Activated CD8-positive, alpha-beta memory T cell treated with anti-CD3 and anti-CD28 coated beads, Interleukin-2, amount 50 U/mL, for 48 hours (primary cell): ENCODE results near the gene MED16.

ENCODE experiments used
- DNase-seq: peaks from one replicate; pipeline ENCODE4 v3.0.0-alpha.2; 2020

The MED16 gene, protein sequence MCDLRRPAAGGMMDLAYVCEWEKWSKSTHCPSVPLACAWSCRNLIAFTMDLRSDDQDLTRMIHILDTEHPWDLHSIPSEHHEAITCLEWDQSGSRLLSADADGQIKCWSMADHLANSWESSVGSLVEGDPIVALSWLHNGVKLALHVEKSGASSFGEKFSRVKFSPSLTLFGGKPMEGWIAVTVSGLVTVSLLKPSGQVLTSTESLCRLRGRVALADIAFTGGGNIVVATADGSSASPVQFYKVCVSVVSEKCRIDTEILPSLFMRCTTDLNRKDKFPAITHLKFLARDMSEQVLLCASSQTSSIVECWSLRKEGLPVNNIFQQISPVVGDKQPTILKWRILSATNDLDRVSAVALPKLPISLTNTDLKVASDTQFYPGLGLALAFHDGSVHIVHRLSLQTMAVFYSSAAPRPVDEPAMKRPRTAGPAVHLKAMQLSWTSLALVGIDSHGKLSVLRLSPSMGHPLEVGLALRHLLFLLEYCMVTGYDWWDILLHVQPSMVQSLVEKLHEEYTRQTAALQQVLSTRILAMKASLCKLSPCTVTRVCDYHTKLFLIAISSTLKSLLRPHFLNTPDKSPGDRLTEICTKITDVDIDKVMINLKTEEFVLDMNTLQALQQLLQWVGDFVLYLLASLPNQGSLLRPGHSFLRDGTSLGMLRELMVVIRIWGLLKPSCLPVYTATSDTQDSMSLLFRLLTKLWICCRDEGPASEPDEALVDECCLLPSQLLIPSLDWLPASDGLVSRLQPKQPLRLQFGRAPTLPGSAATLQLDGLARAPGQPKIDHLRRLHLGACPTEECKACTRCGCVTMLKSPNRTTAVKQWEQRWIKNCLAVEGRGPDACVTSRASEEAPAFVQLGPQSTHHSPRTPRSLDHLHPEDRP

DNA sequence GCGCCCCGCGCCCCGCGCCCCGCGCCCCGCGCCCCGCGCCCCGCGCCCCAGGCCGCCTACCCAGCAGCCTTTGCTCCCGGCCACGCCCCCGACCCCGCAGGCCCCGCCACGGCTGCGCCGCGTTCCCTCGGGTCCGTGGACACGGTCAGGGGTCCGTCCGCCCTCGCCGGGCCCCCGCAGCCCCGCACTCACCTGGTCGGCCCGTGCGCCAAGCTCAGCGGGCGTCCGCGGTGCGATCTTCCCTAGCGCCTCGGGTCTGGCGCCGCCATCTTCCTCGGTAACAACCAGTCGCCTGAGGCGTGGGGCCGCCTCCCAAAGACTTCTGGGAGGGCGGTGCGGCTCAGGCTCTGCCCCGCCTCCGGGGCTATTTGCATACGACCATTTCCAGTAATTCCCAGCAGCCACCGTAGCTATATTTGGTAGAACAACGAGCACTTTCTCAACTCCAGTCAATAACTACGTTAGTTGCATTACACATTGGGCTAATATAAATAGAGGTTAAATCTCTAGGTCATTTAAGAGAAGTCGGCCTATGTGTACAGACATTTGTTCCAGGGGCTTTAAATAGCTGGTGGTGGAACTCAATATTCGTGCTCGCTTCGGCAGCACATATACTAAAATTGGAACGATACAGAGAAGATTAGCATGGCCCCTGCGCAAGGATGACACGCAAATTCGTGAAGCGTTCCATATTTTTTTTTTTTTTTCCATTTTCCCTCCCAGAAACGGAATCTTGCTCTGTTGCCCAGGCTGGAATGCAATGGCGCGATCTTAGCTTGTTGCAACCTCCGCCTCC, at the start of gene MED16, which contains the start of gene RNU6-9:
MED16 (minus strand) TSS at position 294 of the 796 bp plus-strand sequence. CDS start 2,056 bp downstream, outside the sequence.
RNU6-9 (plus strand) TSS at position 591 of the 796 bp plus-strand sequence.
- peak; percentile 91 for DNase-seq

DNA sequence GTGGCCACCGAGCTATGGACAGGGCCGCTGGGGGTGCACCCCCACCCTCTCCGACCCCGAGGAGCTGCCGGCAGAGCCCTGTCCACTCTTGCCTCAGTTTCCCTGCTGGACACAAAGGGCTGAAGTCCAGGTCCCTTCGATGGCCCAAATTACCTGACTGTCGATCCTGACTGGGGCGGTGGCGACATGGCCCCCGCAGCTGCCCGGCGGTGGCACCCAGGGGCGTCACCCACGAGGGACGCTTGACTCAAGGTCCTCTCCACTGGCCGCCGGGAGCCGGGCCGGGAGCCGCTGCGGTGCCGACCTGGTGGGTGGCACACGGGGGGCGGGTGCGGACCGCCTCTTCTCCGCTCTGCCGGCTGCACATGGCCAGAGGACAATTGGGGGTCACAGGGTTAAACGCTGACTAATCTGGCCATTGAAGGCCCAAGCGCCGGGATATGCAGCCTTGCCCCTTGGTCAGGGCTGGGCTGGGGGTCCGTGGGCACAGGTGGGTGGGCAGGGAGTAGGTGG, 49.2 kb upstream of the MED16 start:
- DNase-seq, result no peak

DNA sequence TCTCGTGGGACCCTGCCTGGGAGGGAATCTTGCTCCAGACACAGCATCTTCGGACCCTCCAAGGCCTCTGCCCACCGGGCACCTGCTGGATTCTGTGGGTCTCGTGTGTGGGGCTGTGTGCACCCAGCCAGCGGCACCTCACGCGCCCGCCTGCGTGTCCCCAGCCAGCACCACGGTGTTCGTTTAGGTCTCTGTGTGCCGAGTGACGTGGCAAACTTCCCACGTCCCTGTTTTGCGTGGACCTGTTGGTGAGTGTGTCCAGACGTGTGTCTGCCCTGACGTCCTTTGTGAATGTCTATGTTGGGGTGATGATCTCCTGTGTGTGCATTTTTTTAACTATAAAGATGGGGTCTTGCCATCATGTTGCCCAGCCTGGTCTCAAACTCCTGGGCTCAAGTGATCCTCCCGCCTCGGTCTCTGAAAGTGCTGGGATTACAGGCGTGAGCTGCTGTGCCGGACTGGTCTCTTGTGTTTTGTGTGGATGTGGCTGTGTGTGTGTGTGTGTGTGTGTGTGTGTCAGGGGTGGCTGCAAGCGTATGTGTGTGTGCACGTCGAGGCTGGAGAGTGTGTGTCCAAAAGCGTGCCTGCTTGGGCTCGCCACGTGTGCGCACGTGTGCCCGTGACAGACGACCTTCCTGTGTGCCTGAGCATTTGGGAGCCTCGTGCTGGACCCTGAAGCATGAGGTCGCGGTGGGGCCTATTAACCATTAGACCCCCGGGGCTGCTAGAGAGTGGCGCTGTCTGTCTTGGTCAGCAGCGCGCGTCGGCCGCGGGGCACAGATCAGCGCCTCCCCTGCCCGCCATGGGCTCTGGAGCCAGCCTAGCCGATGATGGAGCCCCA, 48.5 kb upstream of the MED16 start:
- DNase-seq, result no peak

DNA sequence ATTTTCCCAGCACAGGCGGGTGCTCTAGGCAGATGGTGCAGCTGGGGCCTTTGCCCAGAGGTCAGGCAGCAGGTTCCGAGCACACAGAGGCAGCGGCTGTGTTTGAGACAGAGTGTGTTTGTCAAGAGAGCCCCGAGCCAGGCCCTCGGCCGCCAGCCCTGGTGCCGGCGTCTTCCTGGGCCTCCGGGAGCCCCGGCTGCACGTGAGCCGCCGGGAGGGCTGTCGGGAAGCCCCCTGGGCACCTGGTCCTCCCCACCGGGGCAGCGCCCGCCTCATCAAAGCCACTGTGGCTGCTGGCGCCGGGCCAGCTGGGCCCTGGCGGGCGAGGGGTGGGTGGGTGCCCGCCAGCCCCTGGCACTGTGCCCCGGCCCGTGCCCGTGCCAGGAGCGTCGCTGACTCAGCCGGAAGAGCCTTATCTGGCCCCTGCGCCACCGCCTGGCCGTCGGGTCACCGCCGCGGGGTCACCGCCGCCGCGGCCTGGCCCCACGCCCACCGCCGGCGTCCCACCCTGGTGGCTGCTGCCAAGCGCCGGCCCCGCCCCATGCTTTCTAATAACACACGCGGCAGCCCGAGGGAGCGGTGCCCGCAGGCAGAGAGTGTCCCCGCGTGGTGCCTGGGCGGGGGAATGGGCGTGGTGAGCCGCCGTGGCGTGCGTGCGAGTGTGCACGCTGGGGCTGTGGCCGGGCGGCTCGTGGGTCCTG, 47.8 kb upstream of the MED16 start:
- peak; percentile 79 for DNase-seq

DNA sequence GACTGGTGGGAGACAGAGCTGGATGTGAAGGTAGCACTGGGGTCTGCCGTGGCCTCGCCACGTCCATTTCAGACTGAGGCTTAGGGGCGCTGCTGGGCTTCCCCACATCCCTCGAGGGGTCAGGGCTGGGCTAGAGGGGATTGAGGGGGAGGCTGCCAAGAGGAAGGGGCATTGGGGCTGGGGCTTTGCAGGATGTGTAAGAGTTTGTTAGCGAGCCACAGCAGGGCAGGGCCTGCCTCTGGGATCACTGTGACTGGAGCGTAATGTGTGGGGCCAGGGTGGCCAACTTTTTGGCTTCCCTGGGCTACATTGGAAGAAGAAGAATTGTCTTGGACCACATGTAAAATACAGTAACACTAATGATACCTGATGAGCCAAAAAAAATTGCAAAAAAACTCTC, 46.9 kb upstream of the MED16 start:
- no peak for DNase-seq

DNA sequence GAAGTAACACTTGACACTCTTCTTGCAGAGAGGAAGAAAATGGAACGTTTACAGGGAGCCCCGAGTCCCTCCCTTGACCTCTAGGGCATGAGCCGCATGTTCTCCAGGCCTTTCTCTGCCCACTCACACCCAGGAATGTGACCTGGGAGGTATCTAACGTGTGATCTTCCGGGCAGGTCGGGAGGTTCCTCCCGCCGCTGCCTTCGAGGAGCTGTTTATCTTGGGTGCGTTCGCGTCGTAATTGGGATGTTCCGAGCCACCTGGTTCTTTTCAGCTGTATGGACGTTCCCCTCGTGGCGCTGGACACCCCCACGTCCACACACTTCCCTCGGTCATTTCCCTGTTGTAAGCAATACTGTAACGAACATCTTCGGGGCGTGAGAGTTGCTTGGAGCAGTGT, 46.5 kb upstream of the MED16 start:
- DNase-seq, result no peak

DNA sequence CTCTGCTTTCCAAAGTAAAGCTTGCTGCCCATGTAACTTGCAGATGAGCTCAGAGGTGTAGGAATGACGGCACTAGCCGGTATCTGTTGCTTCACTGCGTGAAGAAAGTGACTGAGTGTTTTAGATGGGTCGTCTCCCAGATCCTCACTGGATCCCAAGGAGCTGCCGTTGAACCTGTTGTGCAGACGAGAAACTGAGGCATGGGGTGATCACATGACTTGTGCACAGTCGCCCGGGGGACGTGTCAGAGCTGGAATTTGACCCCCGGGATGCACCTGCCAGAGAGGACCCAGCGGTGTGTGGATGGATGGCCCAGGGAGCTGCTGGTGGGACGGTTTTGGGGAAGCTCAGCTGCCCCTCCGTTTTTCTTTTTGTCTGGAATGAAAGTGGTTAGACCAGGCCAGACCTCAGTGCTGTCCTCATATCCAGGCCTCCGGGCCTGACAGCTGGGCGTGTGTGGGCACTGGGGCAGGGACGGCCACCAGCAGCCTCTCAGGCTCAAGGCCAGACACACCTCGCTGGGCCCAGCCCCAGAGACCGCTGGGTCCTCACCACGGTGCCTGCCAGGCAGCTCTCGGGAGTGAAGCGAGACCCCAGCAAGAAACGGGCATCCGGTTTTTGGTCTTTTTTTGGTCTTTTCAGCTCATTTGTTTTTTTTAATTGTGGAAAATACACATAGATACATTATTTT, 45.4 kb upstream of the MED16 start:
- no peak for DNase-seq

DNA sequence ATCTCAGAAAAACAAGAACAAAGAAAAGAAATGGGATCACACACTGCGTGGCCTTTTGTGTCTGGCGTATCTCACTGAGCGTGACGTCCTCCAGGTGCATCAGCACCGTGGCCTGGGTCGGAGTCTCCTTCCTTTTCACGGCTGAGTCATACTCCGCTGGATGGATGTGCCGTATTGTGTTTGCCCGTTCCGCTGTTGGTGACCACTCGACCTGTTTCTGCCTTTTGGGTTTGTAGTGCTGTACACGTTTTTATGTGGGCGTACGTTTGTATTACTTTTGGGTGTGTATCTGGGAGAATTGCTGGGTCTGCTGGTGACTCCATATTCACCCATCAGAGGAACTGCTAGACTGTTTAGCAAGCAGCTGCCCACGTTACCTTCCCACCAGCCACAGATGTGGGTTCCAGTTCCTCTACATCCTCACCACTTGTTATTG, 44.3 kb upstream of the MED16 start:
- no peak for DNase-seq

DNA sequence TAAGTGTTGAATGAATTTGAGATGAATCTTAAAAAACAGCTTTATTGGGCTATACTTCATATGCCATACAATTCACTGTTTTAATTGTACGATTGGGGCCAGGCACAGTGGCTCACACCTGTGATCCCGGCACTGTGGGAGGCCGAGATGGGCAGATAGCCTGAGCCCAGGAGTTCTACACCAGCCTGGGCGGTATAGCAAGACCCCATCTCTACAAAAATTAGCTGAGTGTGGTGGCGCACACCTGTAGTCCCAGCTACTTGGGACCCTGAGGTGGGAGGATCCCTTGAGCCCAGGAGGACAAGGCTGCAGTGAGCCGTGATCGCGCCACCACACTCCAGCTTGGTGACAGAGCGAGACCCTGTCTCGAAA, 43.2 kb upstream of the MED16 start:
- DNase-seq, result no peak

DNA sequence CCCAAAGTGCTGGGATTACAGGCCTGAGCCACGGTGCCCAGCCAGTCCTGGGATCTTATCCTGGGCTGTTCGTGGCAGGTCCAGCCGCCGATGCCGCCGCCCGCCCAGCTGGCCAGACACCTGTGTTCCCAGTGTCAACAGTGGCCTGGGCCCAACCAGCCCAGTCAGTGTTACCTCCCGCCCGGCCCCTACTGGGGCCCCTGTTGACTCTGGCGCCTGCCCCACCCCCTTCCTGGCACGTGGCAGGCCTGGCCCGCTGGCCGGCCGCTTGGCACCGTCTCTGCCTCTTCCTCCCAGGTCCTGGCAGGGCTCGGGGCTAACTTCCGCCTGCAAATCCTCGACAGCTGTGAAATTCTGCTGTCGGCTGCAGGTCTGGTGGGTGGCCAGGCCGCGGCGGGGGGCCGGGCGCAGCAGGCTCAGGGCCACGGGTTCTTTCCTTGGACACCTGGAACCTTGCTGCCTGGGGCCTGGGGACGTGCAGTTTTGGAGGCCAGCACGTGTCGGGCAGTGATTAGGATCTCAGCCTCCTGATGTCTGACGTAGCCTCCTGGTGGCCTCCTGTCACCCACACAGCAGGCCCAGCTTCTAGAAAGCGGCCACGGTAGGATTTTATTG, 42.0 kb upstream of the MED16 start:
- no peak for DNase-seq

DNA sequence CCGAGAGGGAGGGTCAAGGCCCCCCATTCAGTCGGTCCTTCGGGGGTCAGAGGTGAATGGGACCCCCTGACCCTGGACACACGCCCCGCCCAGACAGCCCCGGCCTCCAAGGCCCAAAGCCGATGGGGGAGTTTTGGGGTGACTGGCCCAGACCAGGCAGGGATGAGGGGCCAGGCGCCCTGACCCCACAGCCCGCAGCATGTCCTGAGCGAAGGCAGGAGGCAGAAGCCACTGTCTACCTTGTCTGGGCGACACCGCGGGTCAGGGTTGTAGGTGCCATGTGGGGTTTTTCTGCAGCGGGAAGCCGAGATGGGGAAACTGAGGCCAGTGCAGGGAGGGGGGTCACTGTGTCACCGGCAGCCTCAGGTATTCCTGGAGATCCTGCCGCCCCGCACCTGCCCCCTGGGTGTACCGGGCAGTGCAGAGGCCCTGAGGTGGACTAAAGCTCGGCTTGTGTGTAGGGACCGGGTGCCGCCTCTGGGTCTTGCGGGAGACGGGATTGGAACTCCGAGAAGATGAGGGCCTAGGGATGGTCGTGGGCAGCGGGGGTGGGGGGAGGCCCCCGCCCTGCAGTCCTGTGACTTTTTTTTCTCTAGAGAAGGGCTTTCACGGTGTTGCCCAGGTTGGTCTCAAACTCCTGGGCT, 41.3 kb upstream of the MED16 start:
- DNase-seq, result no peak

DNA sequence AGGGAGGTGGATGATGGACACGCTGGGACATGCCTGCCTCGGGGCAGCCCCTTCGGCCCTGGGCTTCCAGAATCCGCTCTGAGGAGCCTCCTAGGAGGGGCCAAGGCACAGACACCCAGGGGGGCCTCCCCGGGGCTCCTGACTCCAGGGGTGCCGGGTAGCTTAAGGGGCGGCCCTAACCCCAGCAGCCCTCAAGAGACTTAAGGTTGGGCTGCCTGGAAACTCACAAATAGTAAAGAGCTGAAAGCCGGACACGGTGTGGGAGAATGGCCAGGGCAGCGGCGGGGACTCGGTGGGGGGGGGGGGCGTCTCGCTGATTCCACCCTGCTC, 40.5 kb upstream of the MED16 start:
- no peak for DNase-seq

DNA sequence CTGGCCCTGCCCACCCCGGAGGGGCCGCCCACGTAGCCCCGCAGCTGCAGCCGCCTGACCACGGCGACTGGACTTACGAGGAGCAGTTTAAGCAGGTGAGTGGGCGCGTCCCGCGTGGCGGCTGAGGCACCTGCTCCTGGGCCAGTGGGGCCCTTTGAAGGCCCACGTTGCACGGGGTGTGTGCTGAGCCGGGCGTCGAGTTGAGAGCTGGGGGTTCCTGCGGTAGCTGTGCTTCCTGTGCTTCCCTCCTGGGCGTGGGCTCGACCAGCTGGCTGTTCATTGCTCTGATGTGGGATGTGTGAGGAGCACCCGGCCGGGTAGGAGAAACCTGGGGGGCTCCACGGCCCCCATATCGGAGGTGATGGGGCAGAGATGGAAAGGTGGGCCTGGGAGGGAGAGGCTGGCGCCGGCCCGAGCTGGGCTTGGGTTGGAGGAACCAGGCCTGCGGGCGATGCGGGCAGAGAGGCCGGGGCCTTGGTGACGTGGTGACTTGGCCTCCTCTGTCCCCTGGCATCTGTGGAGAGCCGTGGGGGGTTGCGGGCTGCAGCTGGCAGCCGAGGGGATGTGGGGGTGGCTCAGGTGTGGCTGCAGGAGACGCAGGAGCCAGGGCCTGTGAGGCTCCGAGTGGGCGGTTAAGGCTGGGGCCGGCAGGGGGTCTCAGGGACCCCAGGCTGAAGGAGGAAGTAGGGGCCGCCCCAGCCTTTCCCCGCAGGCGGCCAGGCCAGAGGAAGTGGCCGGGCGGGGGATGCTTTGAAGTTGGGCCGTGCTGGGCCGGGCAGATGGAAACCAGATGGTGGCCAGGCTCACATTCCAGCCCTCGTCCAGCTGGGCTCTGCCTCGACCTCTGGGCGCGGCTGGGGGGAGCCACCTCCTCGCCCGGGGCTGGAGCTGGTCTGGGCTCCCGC, 39.9 kb upstream of the MED16 start:
- DNase-seq, result no peak

DNA sequence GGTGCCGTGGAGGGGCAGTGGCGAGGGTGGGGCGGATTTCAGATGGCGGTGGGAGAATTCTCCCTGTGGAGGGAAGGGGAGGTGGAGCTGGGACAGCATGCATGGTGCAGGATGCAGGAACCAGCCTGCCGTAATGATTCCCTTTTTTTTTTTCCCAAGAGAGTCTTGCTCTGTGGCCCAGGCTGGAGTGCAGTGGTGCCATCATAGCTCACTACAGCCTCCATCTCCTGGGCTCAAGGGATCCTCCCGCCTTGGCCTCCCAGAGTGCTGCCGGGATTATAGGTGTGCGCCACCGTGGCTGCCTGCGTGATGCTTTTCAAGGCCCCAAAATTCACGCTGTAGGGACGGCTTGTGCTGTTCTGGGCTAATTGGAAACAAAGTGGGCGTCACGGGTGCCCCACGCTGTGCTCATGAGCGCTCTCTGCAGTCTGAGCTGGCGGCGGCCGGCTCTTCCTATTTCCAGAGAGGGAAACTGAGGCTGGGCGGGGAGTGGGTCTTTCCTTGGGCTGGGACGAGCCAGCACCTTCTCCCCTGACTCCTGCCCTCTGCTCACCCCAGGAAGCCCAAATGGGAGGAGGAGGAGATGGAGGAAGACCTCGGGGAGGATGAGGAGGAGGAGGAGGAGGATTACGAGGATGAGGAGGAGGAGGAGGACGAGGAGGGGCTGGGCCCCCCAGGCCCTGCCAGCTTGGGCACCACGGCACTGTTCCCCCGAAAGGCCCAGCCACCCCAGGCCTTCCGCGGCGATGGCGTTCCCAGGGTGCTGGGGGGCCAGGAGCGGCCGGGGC, 39.1 kb upstream of the MED16 start:
- no peak for DNase-seq

DNA sequence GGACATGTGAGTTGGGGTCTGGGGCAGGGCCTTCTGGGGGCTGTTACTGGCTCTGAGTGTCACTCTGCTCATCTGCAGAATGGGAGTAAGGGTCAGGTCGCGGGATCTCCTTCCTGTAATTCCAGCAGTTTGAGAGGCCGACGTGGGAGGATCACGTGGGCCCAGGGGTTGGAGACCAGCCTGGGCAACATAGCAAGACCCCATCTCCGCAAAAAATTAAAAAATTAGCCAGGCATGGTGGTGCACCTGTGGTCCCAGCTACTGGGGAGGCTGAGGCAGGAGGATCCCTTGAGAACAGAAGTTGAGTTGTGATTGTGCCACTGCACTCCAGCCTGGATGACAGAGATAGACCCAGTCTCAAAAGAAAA, 36.9 kb upstream of the MED16 start:
- DNase-seq, result no peak

DNA sequence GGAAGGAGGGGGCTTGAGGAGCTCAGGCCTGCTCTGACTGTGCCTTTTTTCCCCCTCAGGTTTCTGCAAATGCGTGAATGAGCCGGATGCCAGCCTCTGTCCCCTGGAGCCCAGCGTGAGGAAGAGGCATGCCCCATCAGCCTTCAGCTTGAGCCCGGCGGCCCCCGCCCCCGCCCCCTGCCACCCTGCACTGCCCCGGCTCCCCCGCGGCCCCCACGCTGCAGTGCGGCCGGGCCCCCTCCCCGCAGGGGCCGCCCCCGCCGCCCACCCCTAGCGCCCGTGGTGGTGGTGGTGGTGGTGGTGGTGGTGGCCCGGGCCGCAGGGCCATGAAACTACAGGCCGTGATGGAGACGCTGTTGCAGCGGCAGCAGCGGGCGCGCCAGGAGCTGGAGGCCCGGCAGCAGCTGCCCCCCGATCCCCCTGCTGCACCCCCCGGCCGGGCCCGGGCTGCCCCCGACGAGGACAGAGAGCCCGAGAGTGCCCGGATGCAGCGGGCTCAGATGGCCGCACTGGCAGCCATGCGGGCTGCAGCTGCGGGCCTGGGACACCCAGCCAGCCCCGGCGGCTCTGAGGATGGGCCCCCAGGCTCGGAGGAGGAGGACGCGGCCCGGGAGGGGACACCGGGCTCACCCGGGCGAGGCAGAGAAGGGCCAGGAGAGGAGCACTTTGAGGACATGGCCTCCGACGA, 36.4 kb upstream of the MED16 start:
- no peak for DNase-seq

DNA sequence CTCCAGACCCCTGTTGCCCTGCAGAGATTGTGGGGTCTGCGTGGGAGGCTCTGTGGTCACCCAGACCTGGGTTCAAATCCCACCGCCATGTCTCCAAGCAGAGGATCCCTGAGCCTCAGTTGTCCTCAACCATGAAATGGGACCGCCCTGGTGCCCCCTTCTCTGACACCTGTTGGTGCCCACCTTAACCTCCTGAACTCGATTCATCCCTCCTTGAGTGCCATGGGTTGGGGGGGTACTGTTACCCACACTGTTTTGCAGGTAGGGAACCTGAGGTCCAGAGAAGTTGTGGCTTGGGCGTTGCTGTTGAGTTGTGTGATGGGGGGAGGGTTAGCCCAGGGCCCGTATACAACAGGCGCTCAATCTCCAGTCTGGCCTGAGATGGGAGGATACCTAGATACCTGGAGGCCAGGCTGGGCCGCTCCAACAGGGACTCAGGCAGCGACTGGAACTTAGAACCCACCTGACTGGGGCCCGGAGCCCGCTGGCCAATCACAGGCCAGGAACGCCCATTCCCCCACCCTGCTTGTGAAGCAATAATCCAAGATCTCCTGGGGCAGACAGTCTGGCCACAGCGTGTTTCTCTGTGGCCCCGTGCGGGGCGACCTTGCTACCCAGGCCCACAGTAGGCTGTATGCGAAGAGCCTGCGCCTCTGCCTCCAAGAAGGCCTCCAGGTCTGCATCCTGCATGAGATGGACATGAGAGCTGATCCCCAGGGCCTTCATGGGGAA, 35.6 kb upstream of the MED16 start:
- DNase-seq, result no peak
